K562 (cell line): ENCODE measurements around the gene PDCD11. TPM values are rescaled to one million over a fixed set of nuclear protein-coding genes. Genes with fewer than 3 reads are reported as not detected.

ENCODE experiments used
- E2F4 ChIP-seq: sonication (generic); formaldehyde crosslinking; IDR thresholded peaks from 2 replicates; pipeline ENCODE4 v1.8.0; 2022; ENCODE audit warnings: mild to moderate bottlenecking, low read depth, missing genetic modification reagents
- E2F6 ChIP-seq, 2 experiments: IDR thresholded peaks; 2 replicates each; pipeline ENCODE4 v1.6.1; 2011; ENCODE audit warnings: borderline replicate concordance in 1 of 2, control low read depth in 1 of 2, low read depth in 1 of 2, low read length in 1 of 2, mild to moderate bottlenecking in 1 of 2, mixed read lengths in 1 of 2, moderate library complexity in 1 of 2; ENCODE audit not compliant: insufficient read depth in 1 of 2, insufficient read length in 1 of 2, poor library complexity in 1 of 2, severe bottlenecking in 1 of 2; ENCODE audit errors: extremely low read depth in 1 of 2
- KDM4B ChIP-seq, 2 experiments: fragments of 450-650 bp in 1 of 2; sonication (generic) in 1 of 2; IDR thresholded peaks; 2 replicates each; pipeline ENCODE4 v1.6.1; 2016 to 2017; ENCODE audit warnings: borderline replicate concordance in 2 of 2, antibody characterized with exemption in 1 of 2, low read depth in 1 of 2, mild to moderate bottlenecking in 1 of 2
- L3MBTL2 ChIP-seq: fragments of 450-650 bp; IDR thresholded peaks from 2 replicates; pipeline ENCODE4 v1.6.1; 2016; ENCODE audit warnings: mild to moderate bottlenecking, moderate library complexity
- MAZ ChIP-seq, 2 experiments: fragments of 450-650 bp in 1 of 2; sonication (generic) in 1 of 2; formaldehyde crosslinking; IDR thresholded peaks in 1 of 2; conservative IDR thresholded peaks in 1 of 2; 2 replicates each; pipeline versions ENCODE4 v1.4.0 to v1.5.0; 2020; ENCODE audit warnings: mild to moderate bottlenecking in 1 of 2, missing genetic modification reagents in 1 of 2
- MBD2 ChIP-seq: sonication (generic); IDR thresholded peaks from 2 replicates; pipeline ENCODE4 v1.6.1; 2016; ENCODE audit warnings: low read depth, borderline replicate concordance
- NR2C2 ChIP-seq, 2 experiments: fragments of 200-800 bp in 1 of 2; sonication (Bioruptor generic) in 1 of 2; sonication (generic) in 1 of 2; formaldehyde crosslinking in 1 of 2; IDR thresholded peaks; 2 replicates each; pipeline versions ENCODE4 v1.6.1 to v1.8.0; 2016 to 2022; ENCODE audit warnings: mild to moderate bottlenecking in 1 of 2, missing compliant biosample characterization in 1 of 2, missing genetic modification characterization in 1 of 2, missing genetic modification reagents in 1 of 2
- NRF1 ChIP-seq, 2 experiments: fragments of 450-650 bp; IDR thresholded peaks in 1 of 2; conservative IDR thresholded peaks in 1 of 2; 2 replicates each; pipeline ENCODE4 v1.6.1; 2014; ENCODE audit warnings: mild to moderate bottlenecking in 2 of 2
- PCBP1 ChIP-seq: fragments of 200-400 bp; formaldehyde crosslinking; IDR thresholded peaks from 2 replicates; pipeline ENCODE4 v1.6.1; 2018; ENCODE audit warnings: mild to moderate bottlenecking, low read depth, low read length; ENCODE audit not compliant: poor library complexity, severe bottlenecking
- RB1 ChIP-seq: fragments of 450-650 bp; IDR thresholded peaks from 2 replicates; pipeline ENCODE4 v1.6.1; 2017; ENCODE audit warnings: low read depth, mild to moderate bottlenecking
- SIX5 ChIP-seq, 2 experiments: IDR thresholded peaks; 2 replicates each; pipeline ENCODE4 v1.6.1; 2011; ENCODE audit warnings: low read length in 2 of 2, borderline replicate concordance in 1 of 2, low read depth in 1 of 2, mild to moderate bottlenecking in 1 of 2, moderate library complexity in 1 of 2; ENCODE audit not compliant: insufficient read depth in 1 of 2
- UBTF ChIP-seq, 2 experiments: IDR thresholded peaks; 2 replicates each; pipeline ENCODE4 v1.6.1; 2012; ENCODE audit warnings: improper control_type of control experiment in 2 of 2, low read depth in 2 of 2, low read length in 2 of 2, borderline replicate concordance in 1 of 2
- ZKSCAN3 ChIP-seq: fragments of 250-450 bp; sonication (Bioruptor Pico); IDR thresholded peaks from 2 replicates; pipeline ENCODE4 v1.4.0; 2020
- ZNF174 ChIP-seq: fragments of 250-450 bp; sonication (Bioruptor Pico); IDR thresholded peaks from 2 replicates; pipeline ENCODE4 v1.4.0; 2020; ENCODE audit warnings: mild to moderate bottlenecking
- ZNF444 ChIP-seq: fragments of 250-450 bp; sonication (Bioruptor Pico); IDR thresholded peaks from 2 replicates; pipeline ENCODE4 v1.4.0; 2020; ENCODE audit warnings: mild to moderate bottlenecking, moderate library complexity
- polyA plus RNA-seq, 8 experiments: library from polyadenylated mRNA; depleted of rRNA in 4 of 8; stranded (reverse) in 5 of 8; unstranded in 3 of 8; fragments of >200 nt; fragmentation: Nextera tagmentation in 2 of 8; fragmentation: Illumina TruSeq in 1 of 8; extraction: Ambion mirVana in 2 of 8; extraction: Trizol in 1 of 8; gene quantifications; 2 replicates each; pipeline versions ENCODE4 v1.2.1 to v1.2.3, GENCODE V29; 2011 to 2014; ENCODE audit warnings: inconsistent platforms in 1 of 8, missing spikeins in 1 of 8
- total RNA-seq, 7 experiments: library from RNA; depleted of rRNA in 6 of 7; stranded (reverse); fragments of >200 nt in 6 of 7; fragmentation: Illumina TruSeq in 2 of 7; extraction: Trizol in 2 of 7; gene quantifications; 2 replicates each; pipeline versions ENCODE4 v1.2.1 to v1.2.3, GENCODE V29; 2011 to 2021; ENCODE audit warnings: low replicate concordance in 1 of 7
- TF ChIP-seq, protein P1 (sequence below): IDR thresholded peaks from 3 replicates; pipeline ENCODE4 v1.6.1; 2011; ENCODE audit warnings: borderline replicate concordance, mild to moderate bottlenecking; ENCODE audit not compliant: insufficient read length, insufficient read depth
- TF ChIP-seq, protein P2 (sequence below): sonication (generic); formaldehyde crosslinking; IDR thresholded peaks from 2 replicates; pipeline ENCODE4 v1.8.1; 2023; ENCODE audit warnings: mild to moderate bottlenecking, missing genetic modification reagents, moderate library complexity

PDCD11 gene
- total and polyA plus RNA-seq, 9 of the 15 experiments (the other 6 are each of a cell fraction or from before 2014, with no cell fraction given), result 14.8 to 73.8 (median 50.0) TPM

- peak; percentile 59 to 68; a peak in 1 of 4 replicates for TF ChIP-seq UBTF (IDR thresholded peaks at IDR 0.05; ENCODE audit: borderline replicate concordance in 1 of 2, low read depth in 2 of 2, low read length in 2 of 2)
- TF ChIP-seq ZNF444 (CRISPR knock-in tag), result no peak
- TF ChIP-seq NR2C2 (CRISPR knock-in tag; IDR thresholded peaks at IDR 0.05), result no peak
- TF ChIP-seq NR2C2 (tag; IDR thresholded peaks at IDR 0.05), result peak; percentile 53
- TF ChIP-seq ZNF174, result no peak
- peak; percentile 86 for TF ChIP-seq RB1
- TF ChIP-seq PCBP1, result peak; percentile 50
- peak; percentile 48; the same call in 1 of the 2 replicates for TF ChIP-seq E2F4
- peak; percentile 89 to 97 for TF ChIP-seq E2F6 (IDR thresholded peaks at IDR 0.05; ENCODE audit: borderline replicate concordance in 1 of 2, extremely low read depth in 1 of 2, insufficient read depth in 1 of 2, insufficient read length in 1 of 2, low read depth in 1 of 2, low read length in 1 of 2, poor library complexity in 1 of 2, severe bottlenecking in 1 of 2)
- TF ChIP-seq SIX5 (IDR thresholded peaks at IDR 0.05; ENCODE audit: borderline replicate concordance in 1 of 2, insufficient read depth in 1 of 2, low read depth in 1 of 2, low read length in 2 of 2), result peak; percentile 24 to 44; a peak in 1 of 4 replicates
- peak; percentile 33; the same call in 1 of the 2 replicates for TF ChIP-seq MBD2
- TF ChIP-seq NRF1 (conservative IDR thresholded peaks at IDR 0.05 in 1 of 2, IDR thresholded peaks at IDR 0.05 in 1 of 2), result peak; percentile 94 to 95
- TF ChIP-seq, protein P1, sequence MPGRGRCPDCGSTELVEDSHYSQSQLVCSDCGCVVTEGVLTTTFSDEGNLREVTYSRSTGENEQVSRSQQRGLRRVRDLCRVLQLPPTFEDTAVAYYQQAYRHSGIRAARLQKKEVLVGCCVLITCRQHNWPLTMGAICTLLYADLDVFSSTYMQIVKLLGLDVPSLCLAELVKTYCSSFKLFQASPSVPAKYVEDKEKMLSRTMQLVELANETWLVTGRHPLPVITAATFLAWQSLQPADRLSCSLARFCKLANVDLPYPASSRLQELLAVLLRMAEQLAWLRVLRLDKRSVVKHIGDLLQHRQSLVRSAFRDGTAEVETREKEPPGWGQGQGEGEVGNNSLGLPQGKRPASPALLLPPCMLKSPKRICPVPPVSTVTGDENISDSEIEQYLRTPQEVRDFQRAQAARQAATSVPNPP, result no peak
- TF ChIP-seq, protein P2, sequence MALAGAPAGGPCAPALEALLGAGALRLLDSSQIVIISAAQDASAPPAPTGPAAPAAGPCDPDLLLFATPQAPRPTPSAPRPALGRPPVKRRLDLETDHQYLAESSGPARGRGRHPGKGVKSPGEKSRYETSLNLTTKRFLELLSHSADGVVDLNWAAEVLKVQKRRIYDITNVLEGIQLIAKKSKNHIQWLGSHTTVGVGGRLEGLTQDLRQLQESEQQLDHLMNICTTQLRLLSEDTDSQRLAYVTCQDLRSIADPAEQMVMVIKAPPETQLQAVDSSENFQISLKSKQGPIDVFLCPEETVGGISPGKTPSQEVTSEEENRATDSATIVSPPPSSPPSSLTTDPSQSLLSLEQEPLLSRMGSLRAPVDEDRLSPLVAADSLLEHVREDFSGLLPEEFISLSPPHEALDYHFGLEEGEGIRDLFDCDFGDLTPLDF, result no peak
- TF ChIP-seq KDM4B (IDR thresholded peaks at IDR 0.05; ENCODE audit: borderline replicate concordance in 2 of 2, low read depth in 1 of 2), result no peak
- no peak for TF ChIP-seq ZKSCAN3 (CRISPR knock-in tag)
- TF ChIP-seq L3MBTL2, result peak; percentile 76; the same call in 1 of the 2 replicates
- peak; percentile 16 to 52; a peak in 3 of 4 replicates for TF ChIP-seq MAZ (CRISPR knock-in tag; conservative IDR thresholded peaks at IDR 0.05 in 1 of 2, IDR thresholded peaks at IDR 0.05 in 1 of 2)
Observed at GRCh38 chr10:103350517-103351260, 45.7 kb upstream of the PDCD11 start, which contains the start of gene PCGF6 (continued).
